ENCODE data around the gene MAP6D1.
"Not testable (repeated sequence)": the region's sequence is repeated elsewhere in the genome, so short reads cannot be mapped to it uniquely, and the experiment has no call there.

MAP6D1 gene

GRCh38 chr3:183807881-183808280 lies 17.5 kb downstream of the MAP6D1 start:
- intact Hi-C loops (cut with DNase I), result no loop called here
- no peak for DNase-seq

- intact Hi-C loops (cut with DNase I), result no loop called here
- peak in 1 of 10 donors; percentile 69 for DNase-seq
Observed at GRCh38 chr3:183807209-183807728, 18.1 kb downstream of the MAP6D1 start.

- intact Hi-C loops (cut with DNase I), result no loop called here
- DNase-seq, result peak in 1 of 10 donors; percentile 87
Observed at GRCh38 chr3:183802989-183803388, 22.4 kb downstream of the MAP6D1 start.

- intact Hi-C loops (cut with DNase I), result no loop called here
Observed at GRCh38 chr3:183801601-183802000, 23.8 kb downstream of the MAP6D1 start.

GRCh38 chr3:183800243-183800863 lies 25.0 kb downstream of the MAP6D1 start:
- intact Hi-C loops (cut with DNase I), result no loop called here
- DNase-seq, result peak in 8 of 10 donors; percentile 48 to 96 (median 78)

More at GRCh38 chr3:183801601-183802000, 23.8 kb downstream of the MAP6D1 start:
- no peak for DNase-seq

GRCh38 chr3:183799461-183799860 lies 25.9 kb downstream of the MAP6D1 start:
- DNase-seq, result peak in 1 of 10 donors; percentile 19
- intact Hi-C loops (cut with DNase I), result no loop called here

- DNase-seq, result no peak
- intact Hi-C loops (cut with DNase I), result no loop called here
Observed at GRCh38 chr3:183797996-183798395, 27.4 kb downstream of the MAP6D1 start.

GRCh38 chr3:183796372-183796771 lies 29.0 kb downstream of the MAP6D1 start:
- intact Hi-C loops (cut with DNase I), result no loop called here
- no peak for DNase-seq

GRCh38 chr3:183794452-183794851 lies 30.9 kb downstream of the MAP6D1 start:
- DNase-seq, result no peak
- intact Hi-C loops (cut with DNase I), result no loop called here

- DNase-seq, result no peak
- intact Hi-C loops (cut with DNase I), result no loop called here
Observed at GRCh38 chr3:183792976-183793375, 32.4 kb downstream of the MAP6D1 start.

GRCh38 chr3:183790700-183791099 lies 34.7 kb downstream of the MAP6D1 start:
- intact Hi-C loops (cut with DNase I), result no loop called here
- no peak for DNase-seq

- no peak for DNase-seq
- intact Hi-C loops (cut with DNase I), result no loop called here
Observed at GRCh38 chr3:183789826-183790225, 35.6 kb downstream of the MAP6D1 start.

GRCh38 chr3:183784503-183784902 lies 40.9 kb downstream of the MAP6D1 start:
- DNase-seq; intact Hi-C loops (cut with DNase I): not testable (repeated sequence)

GRCh38 chr3:183782576-183783276 lies 42.7 kb downstream of the MAP6D1 start:
- intact Hi-C loops (cut with DNase I), result no loop called here

GRCh38 chr3:183781246-183781645 lies 44.1 kb downstream of the MAP6D1 start:
- intact Hi-C loops (cut with DNase I), result no loop called here
- DNase-seq, result peak in 2 of 10 donors; percentile 23 to 56

More at GRCh38 chr3:183782576-183783276, 42.7 kb downstream of the MAP6D1 start:
- DNase-seq, result no peak

- intact Hi-C loops (cut with DNase I), result no loop called here
Observed at GRCh38 chr3:183779896-183780465, 45.4 kb downstream of the MAP6D1 start.

GRCh38 chr3:183777016-183777618 lies 48.3 kb downstream of the MAP6D1 start:
- DNase-seq, result no peak
- intact Hi-C loops (cut with DNase I), result no loop called here

More at GRCh38 chr3:183779896-183780465, 45.4 kb downstream of the MAP6D1 start:
- peak in 2 of 10 donors; percentile 44 to 78 for DNase-seq

- intact Hi-C loops (cut with DNase I); DNase-seq: not testable (repeated sequence)
Observed at GRCh38 chr3:183776451-183776850, 48.9 kb downstream of the MAP6D1 start.

GRCh38 chr3:183775781-183776180 lies 49.6 kb downstream of the MAP6D1 start:
- intact Hi-C loops (cut with DNase I), result no loop called here

GRCh38 chr3:183774631-183775030 lies 50.7 kb downstream of the MAP6D1 start:
- DNase-seq, result no peak
- intact Hi-C loops (cut with DNase I), result no loop called here

More at GRCh38 chr3:183775781-183776180, 49.6 kb downstream of the MAP6D1 start:
- DNase-seq, result peak in 8 of 10 donors; percentile 31 to 90 (median 42)

GRCh38 chr3:183769453-183769852 lies 55.9 kb downstream of the MAP6D1 start:
- intact Hi-C loops (cut with DNase I), result loop anchor here (10.0 kb wide), 1 partner anchor 115 kb away; the partner anchor contains the start of gene PARL

More at GRCh38 chr3:183769453-183769852, 55.9 kb downstream of the MAP6D1 start:
- DNase-seq, result no peak

Data from posterior cingulate gyrus (tissue), 11 donors.